Coronary artery (tissue), 2 donors: Measurements from ENCODE around the gene RAPGEF4.
A peak's percentile ranks its signal among the peaks of the same experiment; 100 is the strongest.

Experiments
- DNase-seq: peaks from one replicate; pipeline ENCODE4 v3.0.0-alpha.2; 2017; ENCODE audit warnings: low spot score
- H3K27ac ChIP-seq, 2 donors: fragments of 200-600 bp; sonication (generic); one replicate each; pipeline ENCODE4 v1.5.1; 2016 to 2019
- H3K4me3 ChIP-seq: fragments of 200-600 bp; sonication (generic); 2 replicates; pipeline ENCODE4 v1.5.1; 2016; ENCODE audit warnings: mild to moderate bottlenecking, moderate library complexity
- CTCF ChIP-seq: fragments of 200-600 bp; sonication (generic); IDR thresholded peaks from one replicate; pipeline ENCODE4 v1.5.1; 2019; ENCODE audit warnings: antibody characterized with exemption

Gene RAPGEF4

GRCh38 chr2:173044686-173045085 lies 309.0 kb downstream of the RAPGEF4 start:
- TF ChIP-seq CTCF: no peak
- Histone ChIP-seq H3K4me3 (no peak overlapping the region), H3K27ac (no peak overlapping the region)
- no peak for DNase-seq

GRCh38 chr2:173045181-173045580 lies 309.5 kb downstream of the RAPGEF4 start:
- DNase-seq: no peak
- Histone ChIP-seq H3K27ac (no peak overlapping the region), H3K4me3 (no peak overlapping the region)
- TF ChIP-seq CTCF: no peak

- no peak overlapping the region for H3K4me3 ChIP-seq
- peak overlapping the region; percentile 26 to 52 for H3K27ac ChIP-seq
- no peak for DNase-seq
- TF ChIP-seq CTCF: no peak
Observed at GRCh38 chr2:173048522-173048896, 312.9 kb downstream of the RAPGEF4 start.

- TF ChIP-seq CTCF: no peak
- peak overlapping the region; percentile 50 to 52 for H3K27ac ChIP-seq
- no peak for DNase-seq
- H3K4me3 ChIP-seq: no peak overlapping the region
Observed at GRCh38 chr2:173048897-173049661, 313.4 kb downstream of the RAPGEF4 start.

- Histone ChIP-seq H3K4me3 (no peak overlapping the region), H3K27ac (peak overlapping the region in 1 of 2 donors; percentile 50)
- DNase-seq: no peak
- no peak for TF ChIP-seq CTCF
Observed at GRCh38 chr2:173049831-173050230, 314.2 kb downstream of the RAPGEF4 start.

DNA sequence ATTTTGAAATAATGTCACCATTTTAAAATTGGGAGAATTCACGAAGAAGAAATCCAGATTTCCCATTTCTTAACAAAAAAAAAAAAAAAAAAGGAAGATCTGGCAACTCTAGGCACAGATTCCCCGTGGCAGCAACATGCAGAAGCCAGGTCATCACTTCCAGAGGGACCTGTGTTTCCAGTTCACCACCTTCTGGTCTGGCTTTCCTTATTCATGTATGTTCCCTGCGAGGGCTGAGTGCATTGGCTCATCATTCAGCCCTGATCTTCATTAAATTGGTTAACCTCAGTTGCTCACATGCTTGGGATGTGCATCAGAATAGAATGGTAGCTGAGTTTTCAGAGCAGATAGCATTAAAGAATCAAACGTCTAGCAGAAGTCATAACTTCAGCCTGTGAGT lies 315.0 kb downstream of the RAPGEF4 start:
- TF ChIP-seq CTCF: no peak
- no peak for DNase-seq
- H3K27ac ChIP-seq: no peak overlapping the region
- no peak overlapping the region for H3K4me3 ChIP-seq

GRCh38 chr2:173051463-173052215 lies 316.0 kb downstream of the RAPGEF4 start:
- Histone ChIP-seq H3K4me3 (no peak overlapping the region), H3K27ac (no peak overlapping the region)
- DNase-seq: no peak

More at GRCh38 chr2:173051463-173052215, 316.0 kb downstream of the RAPGEF4 start:
- TF ChIP-seq CTCF: no peak
